Tibial nerve (tissue), 3 donors: ENCODE data around the gene SYNGR3.

Experiments
- POLR2A ChIP-seq, 2 donors: fragments of 450-650 bp; IDR thresholded peaks; one replicate each; pipeline ENCODE4 v1.6.1; 2017; ENCODE audit warnings: antibody characterized with exemption in 2 of 2, mild to moderate bottlenecking in 2 of 2, moderate library complexity in 2 of 2
- TF ChIP-seq, protein P1 (sequence below), 5 experiments: fragments of 200-600 bp in 3 of 5; fragments of 450-650 bp in 2 of 5; sonication (generic) in 3 of 5; IDR thresholded peaks; one replicate each; pipeline ENCODE4 v1.5.1; 2016 to 2019; ENCODE audit warnings: antibody characterized with exemption in 5 of 5, mild to moderate bottlenecking in 3 of 5, moderate library complexity in 2 of 5

DNA sequence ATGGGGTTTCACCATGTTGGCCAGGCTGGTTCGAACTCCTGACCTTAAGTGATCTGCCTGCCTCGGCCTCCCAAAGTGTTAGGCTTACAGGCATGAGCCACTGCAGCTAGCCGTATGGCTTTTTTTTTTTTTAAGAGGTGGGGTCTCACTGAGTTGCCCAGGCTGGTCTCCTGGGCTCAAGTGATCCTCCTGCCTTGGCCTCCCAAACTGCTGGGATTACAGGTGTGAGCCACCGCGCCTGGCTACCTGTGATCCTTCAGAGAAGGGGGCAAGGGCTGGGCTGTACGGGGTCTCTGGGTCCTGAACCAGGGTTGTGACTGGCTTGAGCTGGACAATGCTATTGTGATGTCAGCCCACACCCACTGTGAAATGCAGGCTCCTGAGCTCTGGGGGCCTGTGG lies 23.3 kb upstream of the SYNGR3 start, which contains the start of gene RNF151:
- no peak for TF ChIP-seq POLR2A (IDR thresholded peaks at IDR 0.05)
- TF ChIP-seq, protein P1, sequence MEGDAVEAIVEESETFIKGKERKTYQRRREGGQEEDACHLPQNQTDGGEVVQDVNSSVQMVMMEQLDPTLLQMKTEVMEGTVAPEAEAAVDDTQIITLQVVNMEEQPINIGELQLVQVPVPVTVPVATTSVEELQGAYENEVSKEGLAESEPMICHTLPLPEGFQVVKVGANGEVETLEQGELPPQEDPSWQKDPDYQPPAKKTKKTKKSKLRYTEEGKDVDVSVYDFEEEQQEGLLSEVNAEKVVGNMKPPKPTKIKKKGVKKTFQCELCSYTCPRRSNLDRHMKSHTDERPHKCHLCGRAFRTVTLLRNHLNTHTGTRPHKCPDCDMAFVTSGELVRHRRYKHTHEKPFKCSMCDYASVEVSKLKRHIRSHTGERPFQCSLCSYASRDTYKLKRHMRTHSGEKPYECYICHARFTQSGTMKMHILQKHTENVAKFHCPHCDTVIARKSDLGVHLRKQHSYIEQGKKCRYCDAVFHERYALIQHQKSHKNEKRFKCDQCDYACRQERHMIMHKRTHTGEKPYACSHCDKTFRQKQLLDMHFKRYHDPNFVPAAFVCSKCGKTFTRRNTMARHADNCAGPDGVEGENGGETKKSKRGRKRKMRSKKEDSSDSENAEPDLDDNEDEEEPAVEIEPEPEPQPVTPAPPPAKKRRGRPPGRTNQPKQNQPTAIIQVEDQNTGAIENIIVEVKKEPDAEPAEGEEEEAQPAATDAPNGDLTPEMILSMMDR (IDR thresholded peaks at IDR 0.05) = no peak
